HG03175 (cell line): ENCODE data around the gene TTLL7.

Experiments
- ATAC-seq: cut with Tn5 transposase; IDR thresholded peaks from one replicate; pipeline ENCODE4 v1.9.1; 2021; ENCODE audit warnings: mild to moderate bottlenecking, moderate library complexity; ENCODE audit not compliant: unreplicated experiment

TTLL7 gene

GRCh38 chr1:83829106-83829505 lies 169.8 kb downstream of the TTLL7 start:
- ATAC-seq = no peak

- ATAC-seq = no peak
Observed at GRCh38 chr1:83828456-83828855, 170.5 kb downstream of the TTLL7 start.

- no peak for ATAC-seq
Observed at GRCh38 chr1:83827741-83828140, 171.2 kb downstream of the TTLL7 start.

- ATAC-seq = no peak
Observed at GRCh38 chr1:83822208-83822607, 176.7 kb downstream of the TTLL7 start.

- no peak for ATAC-seq
Observed at GRCh38 chr1:83819436-83819835, 179.5 kb downstream of the TTLL7 start.

- no peak for ATAC-seq
Observed at GRCh38 chr1:83818916-83819315, 180.0 kb downstream of the TTLL7 start.

- ATAC-seq = no peak
Observed at GRCh38 chr1:83816836-83817235, 182.1 kb downstream of the TTLL7 start.

GRCh38 chr1:83815330-83815729 lies 183.6 kb downstream of the TTLL7 start:
- ATAC-seq = no peak
